Measurements from ENCODE around the gene EGFLAM.

DNA sequence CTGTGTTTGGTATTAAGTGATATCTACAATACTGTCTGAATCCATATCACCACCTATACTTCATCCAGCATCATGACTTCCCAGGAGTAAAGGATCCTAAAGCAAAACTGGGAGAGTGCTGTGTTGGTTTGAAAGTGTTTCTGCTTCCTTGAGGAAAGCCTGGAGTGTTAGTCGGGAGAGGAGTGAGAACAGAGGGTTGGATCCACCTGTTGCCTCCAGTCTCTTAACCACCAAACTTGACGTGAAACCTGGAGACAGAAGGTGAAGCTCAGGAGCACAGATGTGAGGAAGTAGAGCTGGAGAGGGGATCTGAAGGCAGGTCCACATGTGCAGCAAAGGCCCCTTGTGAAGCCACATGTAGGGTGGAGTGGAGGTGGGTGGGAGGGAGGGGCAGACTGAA is 88.2 kb downstream of the EGFLAM start:
- TF ChIP-seq, protein P1, sequence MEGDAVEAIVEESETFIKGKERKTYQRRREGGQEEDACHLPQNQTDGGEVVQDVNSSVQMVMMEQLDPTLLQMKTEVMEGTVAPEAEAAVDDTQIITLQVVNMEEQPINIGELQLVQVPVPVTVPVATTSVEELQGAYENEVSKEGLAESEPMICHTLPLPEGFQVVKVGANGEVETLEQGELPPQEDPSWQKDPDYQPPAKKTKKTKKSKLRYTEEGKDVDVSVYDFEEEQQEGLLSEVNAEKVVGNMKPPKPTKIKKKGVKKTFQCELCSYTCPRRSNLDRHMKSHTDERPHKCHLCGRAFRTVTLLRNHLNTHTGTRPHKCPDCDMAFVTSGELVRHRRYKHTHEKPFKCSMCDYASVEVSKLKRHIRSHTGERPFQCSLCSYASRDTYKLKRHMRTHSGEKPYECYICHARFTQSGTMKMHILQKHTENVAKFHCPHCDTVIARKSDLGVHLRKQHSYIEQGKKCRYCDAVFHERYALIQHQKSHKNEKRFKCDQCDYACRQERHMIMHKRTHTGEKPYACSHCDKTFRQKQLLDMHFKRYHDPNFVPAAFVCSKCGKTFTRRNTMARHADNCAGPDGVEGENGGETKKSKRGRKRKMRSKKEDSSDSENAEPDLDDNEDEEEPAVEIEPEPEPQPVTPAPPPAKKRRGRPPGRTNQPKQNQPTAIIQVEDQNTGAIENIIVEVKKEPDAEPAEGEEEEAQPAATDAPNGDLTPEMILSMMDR (IDR thresholded peaks at IDR 0.05) = no peak
- TF ChIP-seq POLR2A (IDR thresholded peaks at IDR 0.05) (no peak), POLR2AphosphoS5 (IDR thresholded peaks at IDR 0.05) (no peak)
